ENCODE measurements around the gene KPNA2.
"Not testable (repeated sequence)": the region's sequence is repeated elsewhere in the genome, so short reads cannot be mapped to it uniquely, and the experiment has no call there.

Gene KPNA2

GRCh38 chr17:68054296-68054900, 18.9 kb downstream of the KPNA2 start:
- no peak overlapping the region for H3K4me3 ChIP-seq (ENCODE audit: low read depth, low read length)

GRCh38 chr17:68057531-68057952, 22.0 kb downstream of the KPNA2 start:
- no peak overlapping the region for H3K4me3 ChIP-seq (ENCODE audit: low read depth, low read length)

- H3K4me3 ChIP-seq (ENCODE audit: low read depth, low read length), result no peak overlapping the region
Observed at GRCh38 chr17:68060336-68060735, 24.8 kb downstream of the KPNA2 start.

- no peak overlapping the region for H3K4me3 ChIP-seq (ENCODE audit: low read depth, low read length)
Observed at GRCh38 chr17:68061512-68062313, 26.2 kb downstream of the KPNA2 start.

- H3K4me3 ChIP-seq (ENCODE audit: low read depth, low read length), result not testable (repeated sequence)
Observed at GRCh38 chr17:68065366-68065765, 29.8 kb downstream of the KPNA2 start.

- H3K4me3 ChIP-seq (ENCODE audit: low read depth, low read length), result not testable (repeated sequence)
Observed at GRCh38 chr17:68068512-68068911, 33.0 kb downstream of the KPNA2 start.

GRCh38 chr17:68070582-68071444, 35.3 kb downstream of the KPNA2 start:
- not testable (repeated sequence) for H3K4me3 ChIP-seq (ENCODE audit: low read depth, low read length)

GRCh38 chr17:68074279-68074678, 38.7 kb downstream of the KPNA2 start:
- H3K4me3 ChIP-seq (ENCODE audit: low read depth, low read length), result no peak overlapping the region

- H3K4me3 ChIP-seq (ENCODE audit: low read depth, low read length), result not testable (repeated sequence)
Observed at GRCh38 chr17:68075953-68076607, 40.5 kb downstream of the KPNA2 start.

GRCh38 chr17:68077498-68077897, 42.0 kb downstream of the KPNA2 start:
- not testable (repeated sequence) for H3K4me3 ChIP-seq (ENCODE audit: low read depth, low read length)

- H3K4me3 ChIP-seq (ENCODE audit: low read depth, low read length), result no peak overlapping the region
Observed at GRCh38 chr17:68080411-68081150, 45.0 kb downstream of the KPNA2 start.

GRCh38 chr17:68081305-68082265, 46.0 kb downstream of the KPNA2 start:
- not testable (repeated sequence) for H3K4me3 ChIP-seq (ENCODE audit: low read depth, low read length)

- no peak overlapping the region for H3K4me3 ChIP-seq (ENCODE audit: low read depth, low read length)
Observed at GRCh38 chr17:68085771-68086381, 50.3 kb downstream of the KPNA2 start.

- not testable (repeated sequence) for H3K4me3 ChIP-seq (ENCODE audit: low read depth, low read length)
Observed at GRCh38 chr17:68086666-68087065, 51.1 kb downstream of the KPNA2 start.

- H3K4me3 ChIP-seq (ENCODE audit: low read depth, low read length), result not testable (repeated sequence)
Observed at GRCh38 chr17:68087131-68087623, 51.6 kb downstream of the KPNA2 start.

GRCh38 chr17:68087851-68088250, 52.3 kb downstream of the KPNA2 start:
- no peak overlapping the region for H3K4me3 ChIP-seq (ENCODE audit: low read depth, low read length)

- no peak overlapping the region for H3K4me3 ChIP-seq (ENCODE audit: low read depth, low read length)
Observed at GRCh38 chr17:68089881-68090280, 54.3 kb downstream of the KPNA2 start.

- no peak overlapping the region for H3K4me3 ChIP-seq (ENCODE audit: low read depth, low read length)
Observed at GRCh38 chr17:68094481-68095078, 59.0 kb downstream of the KPNA2 start.
